H1 (cell line): ENCODE data around the gene SRCIN1. TPM values are rescaled to one million over a fixed set of nuclear protein-coding genes. Genes with fewer than 3 reads are reported as not detected.

Experiments
- CTBP2 ChIP-seq: IDR thresholded peaks from 2 replicates; pipeline ENCODE4 v1.7.0; 2011; ENCODE audit warnings: borderline replicate concordance, mild to moderate bottlenecking, moderate library complexity, mixed read lengths, low read length; ENCODE audit not compliant: insufficient read depth, insufficient read length
- FOSL1 ChIP-seq: IDR thresholded peaks from 2 replicates; pipeline ENCODE4 v1.6.1; 2011; ENCODE audit warnings: mild to moderate bottlenecking, low read depth, low read length, moderate library complexity; ENCODE audit not compliant: insufficient read depth
- GABPA ChIP-seq: IDR thresholded peaks from 2 replicates; pipeline ENCODE4 v1.6.1; 2011; ENCODE audit warnings: mild to moderate bottlenecking, low read length, moderate library complexity, borderline replicate concordance; ENCODE audit not compliant: insufficient read depth
- HDAC2 ChIP-seq, 2 experiments: fragments of 300-600 bp in 1 of 2; sonication (generic) in 1 of 2; IDR thresholded peaks; 2 replicates each; pipeline ENCODE4 v1.6.1; 2011 to 2012; ENCODE audit warnings: low read depth in 2 of 2, low read length in 2 of 2, mild to moderate bottlenecking in 2 of 2, moderate library complexity in 2 of 2, borderline replicate concordance in 1 of 2, inconsistent platforms in 1 of 2
- NANOG ChIP-seq: IDR thresholded peaks from 2 replicates; pipeline ENCODE4 v1.6.1; 2011; ENCODE audit warnings: low read length, low read depth, mild to moderate bottlenecking, inconsistent platforms; ENCODE audit not compliant: insufficient read depth, poor library complexity, severe bottlenecking
- PHF8 ChIP-seq: fragments of 200-600 bp; sonication (generic); conservative IDR thresholded peaks from 2 replicates; pipeline ENCODE4 v1.7.1; 2012; ENCODE audit warnings: low read depth, mild to moderate bottlenecking, inconsistent platforms, low read length, moderate library complexity
- POLR2AphosphoS5 ChIP-seq: IDR thresholded peaks from 2 replicates; pipeline ENCODE4 v1.6.1; 2011; ENCODE audit warnings: low read depth, low read length
- POU5F1 ChIP-seq: IDR thresholded peaks from 2 replicates; pipeline ENCODE4 v1.6.1; 2011; ENCODE audit warnings: low read depth, mild to moderate bottlenecking, low read length, moderate library complexity
- RAD21 ChIP-seq, 2 experiments: IDR thresholded peaks in 1 of 2; conservative IDR thresholded peaks in 1 of 2; 2 replicates each; pipeline ENCODE4 v1.6.1; 2011; ENCODE audit warnings: low read depth in 2 of 2, low read length in 2 of 2, improper control_type of control experiment in 1 of 2, inconsistent platforms in 1 of 2, mild to moderate bottlenecking in 1 of 2, moderate library complexity in 1 of 2
- SP4 ChIP-seq: IDR thresholded peaks from 2 replicates; pipeline ENCODE4 v1.6.1; 2012; ENCODE audit warnings: low read length, inconsistent platforms
- TAF1 ChIP-seq: IDR thresholded peaks from 2 replicates; pipeline ENCODE4 v1.6.1; 2011; ENCODE audit warnings: mild to moderate bottlenecking, low read depth, low read length
- TBP ChIP-seq: IDR thresholded peaks from 2 replicates; pipeline ENCODE4 v1.6.1; 2011; ENCODE audit warnings: low read depth, low read length, improper control_type of control experiment
- TCF12 ChIP-seq: IDR thresholded peaks from 2 replicates; pipeline ENCODE4 v1.6.1; 2011; ENCODE audit warnings: low read depth, mild to moderate bottlenecking, low read length
- polyA plus RNA-seq, 7 experiments: library from polyadenylated mRNA; depleted of rRNA in 3 of 7; stranded (reverse) in 5 of 7; unstranded in 2 of 7; fragments of >200 nt in 5 of 7; fragments of 200-250 nt in 2 of 7; gene quantifications; 1 replicate in 5 of 7; 2 replicates in 1 of 7; 4 replicates in 1 of 7; pipeline versions ENCODE4 v1.2.1 to v1.2.3, GENCODE V29; 2011 to 2013; ENCODE audit warnings: missing spikeins in 2 of 7, mixed read lengths in 2 of 7
- total RNA-seq: library from RNA; stranded (reverse); fragmentation: NEBNext Ultra II Directional; extraction: Animal tissue kit (Norgen Biotek cat#: 25700); gene quantifications from 2 replicates; pipeline ENCODE4 v1.2.1, GENCODE V29; 2021
- TF ChIP-seq, protein P1 (sequence below): IDR thresholded peaks from 2 replicates; pipeline ENCODE4 v1.6.1; 2012; ENCODE audit warnings: inconsistent platforms
- TF ChIP-seq, protein P2 (sequence below): IDR thresholded peaks from 2 replicates; pipeline ENCODE4 v1.6.1; 2011; ENCODE audit warnings: low read depth, mild to moderate bottlenecking, low read length; ENCODE audit not compliant: insufficient read depth

The SRCIN1 gene
- total and polyA plus RNA-seq, 2 of the 8 experiments (the other 6 are each of a cell fraction or from before 2014, with no cell fraction given), result 2.8 to 3.8 TPM

DNA sequence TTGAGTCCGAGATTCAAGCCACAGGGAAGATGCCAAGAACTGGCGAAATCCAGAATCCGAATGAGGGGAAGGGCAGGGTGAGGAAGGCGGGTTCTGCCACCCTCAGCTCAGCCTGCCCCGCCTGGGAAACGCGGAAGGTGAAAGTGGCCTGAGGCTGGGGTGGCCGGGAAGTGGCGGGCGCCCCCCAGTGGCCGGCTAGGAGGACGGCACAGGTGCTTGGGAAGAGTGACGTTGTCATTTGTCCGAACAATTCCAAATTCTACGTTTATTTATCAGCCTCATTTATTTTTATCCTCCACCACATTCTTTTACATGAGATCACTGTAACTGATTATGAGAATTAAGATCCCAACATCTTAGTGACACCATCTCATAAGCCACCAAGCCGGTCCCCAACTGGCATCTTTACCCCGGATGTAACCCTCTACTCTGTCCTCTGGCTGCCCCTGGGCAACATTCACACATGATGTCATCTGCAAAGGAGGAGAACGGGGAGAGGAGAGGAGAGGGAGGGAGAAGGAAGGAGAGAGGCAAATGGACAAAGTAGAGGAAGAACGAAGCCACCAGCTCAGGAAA, 21.3 kb downstream of the SRCIN1 start (continued):
- 0 out of 2 replicates have a peak, but pooled peaks have one; percentile 58 for TF ChIP-seq GABPA
- no peak for TF ChIP-seq HDAC2 (IDR thresholded peaks at IDR 0.05; ENCODE audit: borderline replicate concordance in 1 of 2, low read depth in 2 of 2, low read length in 2 of 2)
- TF ChIP-seq, protein P1, sequence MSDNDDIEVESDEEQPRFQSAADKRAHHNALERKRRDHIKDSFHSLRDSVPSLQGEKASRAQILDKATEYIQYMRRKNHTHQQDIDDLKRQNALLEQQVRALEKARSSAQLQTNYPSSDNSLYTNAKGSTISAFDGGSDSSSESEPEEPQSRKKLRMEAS, result peak; percentile 33; the same call in 1 of the 2 replicates
- TF ChIP-seq CTBP2, result no peak
- no peak for TF ChIP-seq SP4
- no peak for TF ChIP-seq NANOG
- no peak for TF ChIP-seq FOSL1
- no peak for TF ChIP-seq TBP
- TF ChIP-seq POU5F1, result no peak
- TF ChIP-seq POLR2AphosphoS5, result no peak
- no peak for TF ChIP-seq TCF12
- TF ChIP-seq TAF1, result no peak
- TF ChIP-seq PHF8, result no peak
- TF ChIP-seq, protein P2, sequence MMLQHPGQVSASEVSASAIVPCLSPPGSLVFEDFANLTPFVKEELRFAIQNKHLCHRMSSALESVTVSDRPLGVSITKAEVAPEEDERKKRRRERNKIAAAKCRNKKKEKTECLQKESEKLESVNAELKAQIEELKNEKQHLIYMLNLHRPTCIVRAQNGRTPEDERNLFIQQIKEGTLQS, result no peak
- TF ChIP-seq RAD21 (IDR thresholded peaks at IDR 0.05 in 1 of 2, conservative IDR thresholded peaks at IDR 0.05 in 1 of 2; ENCODE audit: low read depth in 2 of 2, low read length in 2 of 2), result peak; percentile 68 to 78
